HCT116 (cell line): Measurements from ENCODE around the gene CSNK2A1. TPM values are rescaled to one million over a fixed set of nuclear protein-coding genes. Genes with fewer than 3 reads are reported as not detected.

Source experiments
- ATAC-seq: fragments of 200-7000 bp; cut with Tn5 transposase; 2 replicates; pipeline ENCODE4 v1.9.1; 2020; ENCODE audit warnings: mild to moderate bottlenecking, moderate library complexity
- BruUV-seq: library from RNA; stranded (reverse); fragments of 400-500 nt; replicated peaks from 2 replicates; lab custom pipeline; 2021; lab: Mats Ljungman, UMichigan
- CTCF ChIA-PET: fragments of 300-600 bp; sonication (Branson Sonifier 250); formaldehyde crosslinking; loops from one replicate; lab custom pipeline; 2021; ENCODE audit warnings: antibody characterized with exemption; lab: Charles Lee
- POLR2A ChIA-PET: fragments of 300-600, 350-600 bp; sonication (Branson Sonifier 250); formaldehyde crosslinking; loops from one replicate; lab custom pipeline; 2021; ENCODE audit warnings: antibody characterized with exemption; lab: Charles Lee
- RAD21 ChIA-PET, 2 experiments: fragments of 300-600 bp; sonication (Branson Sonifier 250); formaldehyde crosslinking; loops; one replicate each; lab custom pipeline; 2023; ENCODE audit warnings: low total read pairs in 2 of 2; ENCODE audit not compliant: uncharacterized antibody in 2 of 2, unreplicated experiment in 2 of 2, low non-redundant PET in 1 of 2; lab: Charles Lee
- DNase-seq: peaks from one replicate; pipeline ENCODE4 v3.0.0-alpha.2; 2010; ENCODE audit warnings: low read depth, low spot score
- H2AFZ ChIP-seq: fragments of 200-600 bp; shearing (Covaris generic), sonication (generic); 2 replicates; pipeline ENCODE4 v1.6.1; 2017; ENCODE audit warnings: low read depth, mixed run types, mixed read lengths, antibody characterized with exemption, low read length; ENCODE audit not compliant: poor library complexity, severe bottlenecking
- H3K27ac ChIP-seq: 2 replicates; pipeline ENCODE4 v1.5.1; 2012; ENCODE audit warnings: low read depth, low read length
- H3K27me3 ChIP-seq: fragments of 200-600 bp; sonication (generic); 2 replicates; pipeline ENCODE4 v1.6.1; 2016; ENCODE audit warnings: mixed run types, low read length, mixed read lengths; ENCODE audit not compliant: insufficient read depth
- H3K36me3 ChIP-seq, 2 experiments: fragments of 200-500 bp in 1 of 2; fragments of 200-600 bp in 1 of 2; sonication (Bioruptor generic) in 1 of 2; sonication (generic) in 1 of 2; 2 replicates each; pipeline versions ENCODE4 v1.5.1 to v1.6.1; 2014 to 2016; ENCODE audit warnings: low read length in 2 of 2, inconsistent platforms in 1 of 2, mixed read lengths in 1 of 2, mixed run types in 1 of 2; ENCODE audit not compliant: insufficient read depth in 2 of 2, control insufficient read depth in 1 of 2
- H3K4me1 ChIP-seq, 2 experiments: fragments of 200-600 bp in 1 of 2; sonication (generic) in 1 of 2; 2 replicates each; pipeline versions ENCODE4 v1.5.1 to v1.6.1; 2012 to 2017; ENCODE audit warnings: low read length in 2 of 2, inconsistent platforms in 1 of 2, mild to moderate bottlenecking in 1 of 2, mixed read lengths in 1 of 2, mixed run types in 1 of 2, moderate library complexity in 1 of 2; ENCODE audit not compliant: insufficient read depth in 2 of 2, control insufficient read depth in 1 of 2
- H3K4me2 ChIP-seq: fragments of 200-600 bp; sonication (generic); 2 replicates; pipeline ENCODE4 v1.6.1; 2017; ENCODE audit warnings: mixed run types, low read length, mixed read lengths
- H3K4me3 ChIP-seq, 2 experiments: fragments of 200-600 bp in 1 of 2; sonication (generic) in 1 of 2; replicated peaks in 1 of 2; 2 replicates each; pipeline ENCODE4 v1.5.1; 2011 to 2016; ENCODE audit warnings: low read length in 2 of 2, control low read depth in 1 of 2, low read depth in 1 of 2, mild to moderate bottlenecking in 1 of 2, mixed read lengths in 1 of 2, mixed run types in 1 of 2
- H3K79me2 ChIP-seq: fragments of 200-600 bp; sonication (generic); 2 replicates; pipeline ENCODE4 v1.6.1; 2017; ENCODE audit warnings: mild to moderate bottlenecking, mixed run types, low read length, moderate library complexity, mixed read lengths; ENCODE audit not compliant: insufficient read depth
- H3K9ac ChIP-seq: fragments of 200-600 bp; sonication (generic); 2 replicates; pipeline ENCODE4 v1.6.1; 2016; ENCODE audit warnings: low read length, mixed read lengths
- H3K9me2 ChIP-seq: fragments of 200-600 bp; sonication (generic), shearing (Covaris generic); 2 replicates; pipeline ENCODE4 v1.6.1; 2017; ENCODE audit warnings: mixed run types, mild to moderate bottlenecking, moderate library complexity; ENCODE audit not compliant: insufficient read depth
- H3K9me3 ChIP-seq, 2 experiments: fragments of 200-500 bp in 1 of 2; fragments of 200-600 bp in 1 of 2; sonication (Bioruptor generic) in 1 of 2; sonication (generic) in 1 of 2; 2 replicates each; pipeline ENCODE4 v1.6.1; 2014 to 2017; ENCODE audit warnings: low read length in 2 of 2, mixed read lengths in 2 of 2, inconsistent platforms in 1 of 2, low read depth in 1 of 2, mild to moderate bottlenecking in 1 of 2, mixed run types in 1 of 2, moderate library complexity in 1 of 2; ENCODE audit not compliant: control insufficient read depth in 1 of 2, insufficient read depth in 1 of 2
- H4K20me1 ChIP-seq: fragments of 200-600 bp; sonication (generic), shearing (Covaris generic); 2 replicates; pipeline ENCODE4 v1.6.1; 2017; ENCODE audit warnings: mixed run types, mild to moderate bottlenecking, moderate library complexity; ENCODE audit not compliant: insufficient read depth
- EGR1 ChIP-seq: IDR thresholded peaks from 2 replicates; pipeline ENCODE4 v1.6.1; 2012; ENCODE audit warnings: low read depth
- ELF1 ChIP-seq: IDR thresholded peaks from 2 replicates; pipeline ENCODE4 v1.6.1; 2012; ENCODE audit warnings: low read depth, borderline replicate concordance
- EZH2 ChIP-seq: fragments of 200-600 bp; sonication (generic); IDR thresholded peaks from 2 replicates; pipeline ENCODE4 v1.6.1; 2017; ENCODE audit warnings: antibody characterized with exemption, mixed run types
- EZH2phosphoT487 ChIP-seq: fragments of 200-600 bp; IDR thresholded peaks from 2 replicates; pipeline ENCODE4 v1.6.1; 2018; ENCODE audit warnings: antibody characterized with exemption, borderline replicate concordance
- FOSL1 ChIP-seq: IDR thresholded peaks from 2 replicates; pipeline ENCODE4 v1.6.1; 2012; ENCODE audit warnings: low read depth
- JUND ChIP-seq: IDR thresholded peaks from 2 replicates; pipeline ENCODE4 v1.6.1; 2012
- POLR2AphosphoS5 ChIP-seq: IDR thresholded peaks from 2 replicates; pipeline ENCODE4 v1.6.1; 2011; ENCODE audit warnings: mild to moderate bottlenecking, low read depth, low read length, moderate library complexity
- RAD21 ChIP-seq: IDR thresholded peaks from 2 replicates; pipeline ENCODE4 v1.6.1; 2012; ENCODE audit warnings: low read depth, mild to moderate bottlenecking
- SP1 ChIP-seq: IDR thresholded peaks from 2 replicates; pipeline ENCODE4 v1.6.1; 2012; ENCODE audit warnings: low read depth
- SRF ChIP-seq: IDR thresholded peaks from 2 replicates; pipeline ENCODE4 v1.6.1; 2012; ENCODE audit warnings: low read depth
- YY1 ChIP-seq: IDR thresholded peaks from 2 replicates; pipeline ENCODE4 v1.6.1; 2011; ENCODE audit warnings: low read length, low read depth, moderate library complexity, mild to moderate bottlenecking; ENCODE audit not compliant: insufficient replicate concordance; ENCODE audit errors: extremely low read depth
- ZFX ChIP-seq: fragments of 450-650 bp; IDR thresholded peaks from 2 replicates; pipeline ENCODE4 v1.6.1; 2017
- intact Hi-C: fragments of 100-400 bp; cut with micrococcal nuclease; formaldehyde crosslinking; loops from 2 replicates; pipeline ENCODE4 v1.10.0; 2022
- total RNA-seq: library from RNA; stranded (reverse); gene quantifications from one replicate; pipeline ENCODE4 v1.2.1, GENCODE V29; 2021; ENCODE audit not compliant: unreplicated experiment
- TF ChIP-seq, protein P1 (sequence below): IDR thresholded peaks from 2 replicates; pipeline ENCODE4 v1.6.1; 2012; ENCODE audit warnings: low read depth
- TF ChIP-seq, protein P2 (sequence below), 3 experiments: fragments of 200-600 bp in 1 of 3; sonication (generic) in 1 of 3; IDR thresholded peaks in 2 of 3; conservative IDR thresholded peaks in 1 of 3; 2 replicates each; pipeline ENCODE4 v1.5.1; 2012 to 2017; ENCODE audit warnings: low read depth in 2 of 3, low read length in 2 of 3, antibody characterized with exemption in 1 of 3, borderline replicate concordance in 1 of 3, control low read depth in 1 of 3, mild to moderate bottlenecking in 1 of 3, mixed read lengths in 1 of 3, mixed run types in 1 of 3, moderate library complexity in 1 of 3; ENCODE audit not compliant: insufficient read depth in 1 of 3

Gene CSNK2A1
- total RNA-seq, 1 experiment from 2014 or later: 284 TPM

DNA sequence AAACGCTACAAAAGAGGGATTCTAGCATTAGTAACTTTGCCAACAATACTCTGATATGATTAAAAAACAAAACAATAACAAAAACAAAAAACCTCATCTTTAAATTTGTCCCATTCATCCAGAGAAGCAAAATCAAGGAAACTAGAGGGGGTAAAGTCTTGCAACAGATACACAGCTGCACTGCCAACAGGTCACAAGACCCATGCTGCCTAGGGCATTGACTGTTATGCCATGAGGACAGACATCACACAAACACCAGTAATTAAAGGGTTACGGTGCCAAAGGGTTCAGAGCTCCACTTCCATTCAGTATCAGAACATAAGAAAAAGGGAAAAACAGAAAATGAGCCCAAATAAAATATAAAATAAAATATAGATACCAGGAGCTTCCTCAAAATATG, 82.9 kb downstream of the CSNK2A1 start:
- no peak for DNase-seq
- peaks cover 62% of the 10 kb centered on the region for H3K79me2 ChIP-seq

More for the DNA sequence above, 82.9 kb downstream of the CSNK2A1 start:
- peaks cover 8% of the 10 kb centered on the region; the same call in 1 of the 2 replicates for H4K20me1 ChIP-seq
- H3K9ac ChIP-seq: no peak overlapping the region
- H3K9me3 ChIP-seq: no peaks in the 10 kb centered on the region
- ATAC-seq: no peak
- peak overlapping the region; percentile 75; the same call in 1 of the 2 replicates for H3K4me2 ChIP-seq
- no peaks in the 10 kb centered on the region for H3K9me2 ChIP-seq
- ChIA-PET RAD21 (no interaction called here), CTCF (no interaction called here), POLR2A (no interaction called here)
- intact Hi-C loops: no loop called here
- H3K36me3 ChIP-seq: 0 out of 4 replicates have a peak, but pooled peaks cover 0 to 2% of the 10 kb centered on the region in 2 experiments
- no peak overlapping the region for H3K27ac ChIP-seq
- H2AFZ ChIP-seq: no peak overlapping the region
- peaks cover 7 to 15% of the 10 kb centered on the region in 2 experiments; a peak in 3 of 4 replicates for H3K4me1 ChIP-seq
- H3K4me3 ChIP-seq: peak overlapping the region in 1 of 2 experiments; percentile 81; a peak in 3 of 4 replicates
- no peaks in the 10 kb centered on the region for H3K27me3 ChIP-seq
- TF ChIP-seq SP1 (no peak), YY1 (no peak), RAD21 (no peak), ZFX (no peak), EZH2 (no peak), EGR1 (no peak), EZH2phosphoT487 (no peak), JUND (no peak), FOSL1 (no peak), ELF1 (no peak), POLR2AphosphoS5 (no peak), SRF (no peak)
- TF ChIP-seq, protein P1, sequence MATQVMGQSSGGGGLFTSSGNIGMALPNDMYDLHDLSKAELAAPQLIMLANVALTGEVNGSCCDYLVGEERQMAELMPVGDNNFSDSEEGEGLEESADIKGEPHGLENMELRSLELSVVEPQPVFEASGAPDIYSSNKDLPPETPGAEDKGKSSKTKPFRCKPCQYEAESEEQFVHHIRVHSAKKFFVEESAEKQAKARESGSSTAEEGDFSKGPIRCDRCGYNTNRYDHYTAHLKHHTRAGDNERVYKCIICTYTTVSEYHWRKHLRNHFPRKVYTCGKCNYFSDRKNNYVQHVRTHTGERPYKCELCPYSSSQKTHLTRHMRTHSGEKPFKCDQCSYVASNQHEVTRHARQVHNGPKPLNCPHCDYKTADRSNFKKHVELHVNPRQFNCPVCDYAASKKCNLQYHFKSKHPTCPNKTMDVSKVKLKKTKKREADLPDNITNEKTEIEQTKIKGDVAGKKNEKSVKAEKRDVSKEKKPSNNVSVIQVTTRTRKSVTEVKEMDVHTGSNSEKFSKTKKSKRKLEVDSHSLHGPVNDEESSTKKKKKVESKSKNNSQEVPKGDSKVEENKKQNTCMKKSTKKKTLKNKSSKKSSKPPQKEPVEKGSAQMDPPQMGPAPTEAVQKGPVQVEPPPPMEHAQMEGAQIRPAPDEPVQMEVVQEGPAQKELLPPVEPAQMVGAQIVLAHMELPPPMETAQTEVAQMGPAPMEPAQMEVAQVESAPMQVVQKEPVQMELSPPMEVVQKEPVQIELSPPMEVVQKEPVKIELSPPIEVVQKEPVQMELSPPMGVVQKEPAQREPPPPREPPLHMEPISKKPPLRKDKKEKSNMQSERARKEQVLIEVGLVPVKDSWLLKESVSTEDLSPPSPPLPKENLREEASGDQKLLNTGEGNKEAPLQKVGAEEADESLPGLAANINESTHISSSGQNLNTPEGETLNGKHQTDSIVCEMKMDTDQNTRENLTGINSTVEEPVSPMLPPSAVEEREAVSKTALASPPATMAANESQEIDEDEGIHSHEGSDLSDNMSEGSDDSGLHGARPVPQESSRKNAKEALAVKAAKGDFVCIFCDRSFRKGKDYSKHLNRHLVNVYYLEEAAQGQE: no peak
- TF ChIP-seq, protein P2, sequence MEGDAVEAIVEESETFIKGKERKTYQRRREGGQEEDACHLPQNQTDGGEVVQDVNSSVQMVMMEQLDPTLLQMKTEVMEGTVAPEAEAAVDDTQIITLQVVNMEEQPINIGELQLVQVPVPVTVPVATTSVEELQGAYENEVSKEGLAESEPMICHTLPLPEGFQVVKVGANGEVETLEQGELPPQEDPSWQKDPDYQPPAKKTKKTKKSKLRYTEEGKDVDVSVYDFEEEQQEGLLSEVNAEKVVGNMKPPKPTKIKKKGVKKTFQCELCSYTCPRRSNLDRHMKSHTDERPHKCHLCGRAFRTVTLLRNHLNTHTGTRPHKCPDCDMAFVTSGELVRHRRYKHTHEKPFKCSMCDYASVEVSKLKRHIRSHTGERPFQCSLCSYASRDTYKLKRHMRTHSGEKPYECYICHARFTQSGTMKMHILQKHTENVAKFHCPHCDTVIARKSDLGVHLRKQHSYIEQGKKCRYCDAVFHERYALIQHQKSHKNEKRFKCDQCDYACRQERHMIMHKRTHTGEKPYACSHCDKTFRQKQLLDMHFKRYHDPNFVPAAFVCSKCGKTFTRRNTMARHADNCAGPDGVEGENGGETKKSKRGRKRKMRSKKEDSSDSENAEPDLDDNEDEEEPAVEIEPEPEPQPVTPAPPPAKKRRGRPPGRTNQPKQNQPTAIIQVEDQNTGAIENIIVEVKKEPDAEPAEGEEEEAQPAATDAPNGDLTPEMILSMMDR (IDR thresholded peaks at IDR 0.05 in 2 of 3, conservative IDR thresholded peaks at IDR 0.05 in 1 of 3; ENCODE audit: borderline replicate concordance in 1 of 3, insufficient read depth in 1 of 3, low read depth in 2 of 3, low read length in 2 of 3): no peak
- TSS peak; percentile 40 for BruUV-seq
